ENCODE results near the gene DPY19L3.
"Not testable (repeated sequence)": the region's sequence is repeated elsewhere in the genome, so short reads cannot be mapped to it uniquely, and the experiment has no call there.

Gene DPY19L3, protein sequence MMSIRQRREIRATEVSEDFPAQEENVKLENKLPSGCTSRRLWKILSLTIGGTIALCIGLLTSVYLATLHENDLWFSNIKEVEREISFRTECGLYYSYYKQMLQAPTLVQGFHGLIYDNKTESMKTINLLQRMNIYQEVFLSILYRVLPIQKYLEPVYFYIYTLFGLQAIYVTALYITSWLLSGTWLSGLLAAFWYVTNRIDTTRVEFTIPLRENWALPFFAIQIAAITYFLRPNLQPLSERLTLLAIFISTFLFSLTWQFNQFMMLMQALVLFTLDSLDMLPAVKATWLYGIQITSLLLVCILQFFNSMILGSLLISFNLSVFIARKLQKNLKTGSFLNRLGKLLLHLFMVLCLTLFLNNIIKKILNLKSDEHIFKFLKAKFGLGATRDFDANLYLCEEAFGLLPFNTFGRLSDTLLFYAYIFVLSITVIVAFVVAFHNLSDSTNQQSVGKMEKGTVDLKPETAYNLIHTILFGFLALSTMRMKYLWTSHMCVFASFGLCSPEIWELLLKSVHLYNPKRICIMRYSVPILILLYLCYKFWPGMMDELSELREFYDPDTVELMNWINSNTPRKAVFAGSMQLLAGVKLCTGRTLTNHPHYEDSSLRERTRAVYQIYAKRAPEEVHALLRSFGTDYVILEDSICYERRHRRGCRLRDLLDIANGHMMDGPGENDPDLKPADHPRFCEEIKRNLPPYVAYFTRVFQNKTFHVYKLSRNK

DNA sequence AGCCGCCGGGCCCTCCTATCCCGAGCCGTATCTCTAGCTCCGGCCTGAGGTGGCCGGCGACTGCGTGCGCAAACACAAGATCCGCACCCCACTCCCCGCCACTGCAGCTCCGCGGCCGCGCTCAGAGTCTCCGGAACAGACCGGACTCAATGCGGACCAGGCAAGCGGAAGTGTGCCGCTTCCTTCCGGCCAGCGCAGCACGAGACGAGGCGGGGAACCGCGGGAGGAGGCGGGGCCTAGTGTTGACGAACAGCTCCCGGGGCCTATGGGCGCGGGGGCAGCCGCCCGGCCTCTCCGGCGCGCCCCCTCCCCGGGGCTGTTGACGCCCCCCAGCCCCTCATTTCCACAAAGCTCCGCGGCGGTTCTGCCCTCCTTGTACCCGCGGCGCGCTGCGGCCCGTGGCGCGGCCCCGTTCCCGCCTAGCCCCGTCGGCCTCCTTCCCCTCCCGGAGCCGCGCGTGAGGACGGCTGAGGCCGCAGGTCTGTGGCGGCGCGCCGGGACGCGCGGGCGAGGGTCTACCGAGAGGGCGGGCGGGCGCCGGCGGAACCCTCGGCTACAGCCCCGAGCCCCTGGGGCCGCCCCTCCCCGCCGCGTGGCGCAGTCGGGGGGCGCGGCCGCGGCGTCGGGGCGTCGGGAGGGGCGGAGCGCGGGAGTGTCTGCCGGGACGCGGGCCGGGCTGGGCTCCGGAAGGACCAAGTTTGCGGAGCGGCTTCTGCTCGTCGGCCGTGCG is at the start of gene DPY19L3:
Gene DPY19L3, plus strand, starts transcription at position 340 of the 730 bp plus-strand sequence. CDS start 2,484 bp downstream, outside the sequence.
- DNase-seq, result peak; percentile 88

DNA sequence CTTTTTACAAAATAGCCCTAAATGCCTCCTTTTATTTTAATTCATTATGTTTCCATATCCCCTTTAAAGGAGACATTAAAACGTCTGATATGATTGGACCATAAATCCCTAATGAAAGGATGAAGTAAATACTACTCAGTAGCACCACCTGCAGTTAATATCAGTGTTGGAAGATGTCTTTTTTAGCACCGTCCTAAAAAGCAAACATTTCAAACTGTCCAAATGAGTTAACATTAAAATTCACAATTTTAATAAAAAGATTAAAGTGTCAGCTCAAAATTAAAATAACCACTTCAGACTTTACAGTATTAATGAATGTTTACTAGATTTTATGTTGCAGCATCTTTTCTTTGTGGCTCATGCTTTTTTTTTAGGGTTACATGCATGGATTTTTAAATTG is 47.9 kb upstream of the DPY19L3 start:
- DNase-seq, result no peak

DNA sequence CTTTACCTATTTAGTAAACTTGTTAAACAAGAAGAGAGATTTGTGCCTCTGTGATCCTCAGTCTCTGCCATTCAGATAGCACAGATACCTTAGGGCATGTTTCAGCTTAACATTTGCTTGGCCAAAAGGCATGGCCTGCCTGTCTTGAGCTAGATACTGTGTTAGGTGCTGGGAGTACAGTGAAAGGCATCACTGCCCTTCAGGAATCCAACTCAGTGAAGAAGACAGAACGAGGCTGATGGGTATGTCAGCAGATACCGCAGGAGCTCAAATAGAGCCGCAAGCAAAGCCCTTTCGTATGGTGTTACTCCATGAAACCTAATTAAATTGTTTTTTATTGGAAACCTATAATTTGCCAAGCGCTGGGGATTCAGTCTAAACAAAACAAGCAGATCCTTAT is 47.2 kb upstream of the DPY19L3 start:
- DNase-seq, result no peak

DNA sequence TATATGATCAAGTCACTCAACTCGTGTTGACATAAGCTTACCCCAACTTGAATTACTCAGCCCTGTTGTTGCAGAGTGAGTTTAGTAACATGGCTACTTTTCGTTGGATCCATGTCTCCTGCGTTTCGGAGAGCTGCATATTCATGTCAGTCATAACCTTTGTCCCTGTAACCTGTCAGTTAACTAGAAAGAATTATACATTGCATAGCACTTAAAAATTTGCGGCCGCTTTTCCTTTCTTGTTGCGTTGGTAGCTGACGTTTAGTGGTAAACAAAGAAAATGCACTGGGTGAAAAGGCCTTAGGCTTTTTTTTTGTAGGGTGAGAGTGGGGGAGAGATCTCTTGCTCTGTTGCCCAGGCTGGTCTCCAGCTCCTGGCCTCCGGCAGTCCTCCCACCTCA is 46.0 kb upstream of the DPY19L3 start:
- no peak for DNase-seq

DNA sequence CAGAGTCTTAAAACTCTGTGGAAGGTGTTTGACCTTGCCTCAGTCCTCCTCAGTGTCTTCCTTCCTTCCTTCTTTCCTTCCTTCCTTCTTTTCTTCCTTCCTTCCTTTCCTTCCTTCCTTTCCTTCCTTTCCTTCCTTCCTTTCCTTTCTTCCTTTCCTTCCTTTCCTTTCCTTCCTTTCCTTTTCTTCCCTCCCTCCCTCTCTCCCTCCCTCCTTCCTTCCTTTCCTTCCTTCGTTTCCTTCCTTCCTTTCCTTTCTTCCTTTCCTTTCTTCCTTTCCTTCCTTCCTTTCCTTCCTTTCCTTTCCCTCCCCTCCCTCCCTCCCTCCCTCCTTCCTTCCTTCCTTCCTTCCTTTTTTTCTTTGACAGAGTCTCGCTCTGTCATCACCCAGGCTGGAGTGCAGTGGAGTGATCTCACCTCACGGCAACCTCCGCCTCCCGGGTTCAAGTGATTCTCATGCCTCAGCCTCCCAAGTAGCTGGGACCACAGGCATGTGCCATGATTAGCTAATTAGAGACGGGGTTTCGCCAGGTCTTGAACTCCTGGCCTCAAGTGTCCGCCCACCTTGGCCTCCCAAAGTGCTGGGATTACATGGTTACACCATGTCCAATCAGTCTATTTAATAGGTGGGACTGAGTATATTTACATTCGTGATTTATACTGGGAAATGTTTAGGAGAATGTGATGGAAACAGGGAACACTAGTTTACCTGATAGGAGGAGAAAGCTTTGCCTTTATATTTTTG is 43.8 kb upstream of the DPY19L3 start:
- no peak for DNase-seq

DNA sequence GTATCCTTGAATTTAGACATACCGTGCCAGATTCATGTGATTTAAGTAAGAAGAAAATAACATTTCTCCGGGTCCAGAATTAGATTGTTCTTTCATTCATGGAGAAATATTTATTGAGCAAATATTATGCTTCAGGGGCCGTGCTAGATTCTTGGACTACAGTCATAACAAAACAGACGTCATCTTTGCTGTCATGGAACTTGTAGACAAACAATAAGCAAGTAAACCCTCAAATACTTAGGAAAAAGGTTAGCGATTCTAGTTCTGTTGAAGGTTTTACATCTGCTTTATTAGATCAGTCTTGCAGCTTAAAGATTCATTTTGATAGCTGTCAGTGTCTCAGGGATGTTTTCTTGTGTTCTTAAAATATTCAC is 43.3 kb upstream of the DPY19L3 start:
- DNase-seq, result no peak

DNA sequence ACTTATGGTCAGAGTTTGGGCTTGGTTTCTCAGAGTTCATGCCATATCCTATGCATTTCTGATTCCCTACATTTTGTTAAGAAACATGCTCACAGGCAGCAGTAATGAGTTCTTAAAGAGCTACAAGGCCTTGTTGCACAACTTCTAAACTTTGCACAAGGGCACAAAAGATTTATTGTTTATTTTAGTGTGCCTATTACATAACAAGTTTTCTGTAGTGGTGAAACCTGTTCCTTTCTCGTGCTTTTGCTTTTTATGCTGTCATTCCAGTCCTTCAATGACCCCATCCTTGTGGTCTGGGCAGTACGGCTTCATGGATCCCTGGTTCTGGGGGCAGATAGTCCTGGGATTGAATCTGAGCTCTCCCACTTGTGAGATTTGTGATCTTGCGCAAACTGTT is 42.4 kb upstream of the DPY19L3 start:
- no peak for DNase-seq

DNA sequence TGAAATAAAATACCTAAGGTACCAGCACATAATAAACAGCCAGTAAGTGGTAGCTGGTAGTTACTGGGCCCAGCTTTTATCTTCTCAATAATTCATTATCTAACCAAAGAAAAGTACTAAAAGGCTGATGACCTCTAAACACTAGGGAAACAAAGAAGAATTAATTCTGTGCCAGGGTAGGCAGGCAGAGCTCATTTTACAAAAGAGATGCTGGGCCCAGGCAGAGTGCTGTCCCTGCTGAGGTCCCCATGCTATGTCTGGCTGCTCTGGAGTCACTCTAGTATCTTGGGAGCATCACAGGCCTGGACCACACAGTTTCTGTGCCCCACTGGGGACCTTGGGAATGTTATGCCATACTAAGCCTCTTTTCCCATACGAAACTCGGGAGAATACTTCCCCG is 41.9 kb upstream of the DPY19L3 start:
- no peak for DNase-seq

DNA sequence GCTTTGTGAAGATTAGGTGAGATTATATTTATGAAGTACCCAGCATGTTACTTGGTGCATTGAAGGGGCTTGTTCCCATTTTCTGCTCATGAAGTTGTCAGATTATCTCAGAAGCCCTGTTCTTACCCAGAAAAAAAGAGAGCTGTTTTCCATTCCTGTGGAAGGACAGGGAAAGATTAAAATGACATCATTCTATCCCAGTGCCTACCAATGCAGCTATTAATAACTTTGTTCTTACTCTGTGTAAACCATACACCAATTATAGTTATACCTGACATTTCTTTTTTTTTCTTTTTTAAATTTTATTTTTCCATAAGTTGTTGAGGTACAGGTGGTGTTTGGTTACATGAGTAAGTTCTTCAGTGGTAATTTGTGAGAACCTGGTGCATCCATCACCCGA is 41.5 kb upstream of the DPY19L3 start:
- DNase-seq, result no peak

DNA sequence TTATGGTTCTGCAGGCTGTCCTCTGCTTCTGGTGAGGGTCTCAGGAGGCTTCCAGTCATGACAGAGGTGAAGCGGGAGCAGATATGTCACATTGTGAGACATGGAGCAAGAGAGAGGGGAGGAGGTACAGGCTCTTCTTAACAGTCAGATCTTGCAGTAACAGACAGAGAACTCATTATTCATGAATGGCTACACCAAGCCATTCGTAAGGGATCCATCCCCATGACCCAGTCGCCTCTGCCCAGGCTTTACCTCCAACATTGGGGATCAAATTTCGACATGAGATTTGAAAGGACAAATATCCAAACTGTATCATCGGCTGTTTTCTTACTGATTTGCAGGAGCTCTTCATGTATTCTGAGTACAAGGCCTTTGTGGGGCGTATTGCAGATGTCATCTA is 38.5 kb upstream of the DPY19L3 start:
- DNase-seq, result no peak

DNA sequence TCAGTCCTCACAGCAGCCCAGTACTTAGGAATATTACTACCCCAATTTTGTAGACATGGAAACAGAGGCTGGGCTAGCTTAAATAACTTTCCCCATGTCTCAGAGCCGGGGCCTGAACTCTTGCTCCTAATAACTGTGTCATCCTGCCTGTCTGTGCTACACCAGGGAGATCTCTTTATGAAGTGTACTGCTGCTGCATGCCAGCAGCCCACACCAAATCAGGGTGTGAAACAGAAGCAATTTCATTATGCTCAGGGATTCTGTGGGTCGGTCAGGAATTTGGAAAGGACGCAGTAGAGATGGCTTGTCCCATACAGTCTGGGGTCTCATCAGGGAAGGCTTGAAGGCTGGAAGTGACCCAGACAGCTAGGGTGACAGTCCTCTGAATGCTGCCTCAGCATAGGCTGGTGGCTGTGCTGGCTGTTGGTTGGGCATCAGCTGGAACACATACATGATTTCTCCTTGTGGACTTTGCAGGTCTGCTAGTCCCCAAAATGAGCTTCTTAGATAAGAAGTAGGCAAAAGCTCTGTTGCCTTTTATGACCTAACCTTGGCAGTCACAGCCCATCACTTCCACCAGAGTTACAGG is 37.5 kb upstream of the DPY19L3 start:
- DNase-seq, result no peak

DNA sequence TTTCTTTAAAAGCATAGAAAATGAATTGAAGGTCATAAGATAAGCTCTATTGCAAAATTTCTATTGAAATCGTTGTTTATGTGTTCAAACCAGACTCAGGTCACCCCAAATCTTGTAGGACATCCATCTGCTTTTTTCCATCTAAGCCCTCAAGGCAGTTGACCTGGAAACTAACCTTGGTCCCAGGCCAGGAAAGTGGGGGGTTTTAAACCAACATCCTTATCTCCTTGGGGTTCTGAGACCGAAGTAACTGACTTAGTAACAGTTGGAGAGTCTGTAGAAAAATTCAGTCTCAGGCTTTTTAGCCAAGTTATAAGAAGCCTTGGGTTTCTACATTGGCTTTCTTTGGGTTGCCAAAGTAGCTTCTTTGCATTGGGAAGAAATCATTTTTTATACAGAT is 36.8 kb upstream of the DPY19L3 start:
- no peak for DNase-seq

DNA sequence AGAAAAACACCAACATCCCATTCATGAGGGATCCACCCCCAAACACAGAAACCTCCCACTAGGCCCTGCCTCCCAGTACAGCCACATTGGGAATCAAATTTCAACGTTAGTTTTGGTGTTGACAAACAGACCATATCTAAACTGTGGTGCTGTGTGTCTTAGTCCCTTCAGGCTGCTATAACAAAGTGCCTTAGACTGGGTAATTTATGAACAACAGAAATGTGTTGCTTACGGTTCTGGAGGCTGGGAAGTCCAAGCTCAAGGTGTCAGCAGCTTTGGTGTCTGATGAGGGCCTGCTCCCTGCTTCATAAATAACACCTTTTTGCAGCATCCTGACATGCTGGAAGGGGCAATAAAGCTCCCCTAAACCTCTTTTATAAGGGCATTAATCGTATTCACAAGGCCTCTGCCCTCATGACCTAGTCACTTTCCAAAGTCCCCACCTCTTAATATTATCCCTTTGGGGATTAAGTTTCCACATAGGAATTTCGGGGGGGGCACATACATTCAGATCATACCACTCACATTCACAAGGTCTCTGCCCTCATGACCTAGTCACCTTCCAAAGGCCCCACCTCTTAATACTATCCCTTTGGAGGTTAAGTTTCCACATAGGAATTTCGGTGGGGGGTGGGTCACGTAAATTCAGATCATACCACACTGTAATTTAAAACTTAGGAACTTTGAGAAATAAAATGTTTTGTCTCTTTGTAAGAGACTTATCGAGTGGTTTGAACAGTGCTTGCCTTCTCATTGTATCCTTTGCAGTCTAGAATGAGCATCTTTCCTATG is 32.6 kb upstream of the DPY19L3 start:
- no peak for DNase-seq

DNA sequence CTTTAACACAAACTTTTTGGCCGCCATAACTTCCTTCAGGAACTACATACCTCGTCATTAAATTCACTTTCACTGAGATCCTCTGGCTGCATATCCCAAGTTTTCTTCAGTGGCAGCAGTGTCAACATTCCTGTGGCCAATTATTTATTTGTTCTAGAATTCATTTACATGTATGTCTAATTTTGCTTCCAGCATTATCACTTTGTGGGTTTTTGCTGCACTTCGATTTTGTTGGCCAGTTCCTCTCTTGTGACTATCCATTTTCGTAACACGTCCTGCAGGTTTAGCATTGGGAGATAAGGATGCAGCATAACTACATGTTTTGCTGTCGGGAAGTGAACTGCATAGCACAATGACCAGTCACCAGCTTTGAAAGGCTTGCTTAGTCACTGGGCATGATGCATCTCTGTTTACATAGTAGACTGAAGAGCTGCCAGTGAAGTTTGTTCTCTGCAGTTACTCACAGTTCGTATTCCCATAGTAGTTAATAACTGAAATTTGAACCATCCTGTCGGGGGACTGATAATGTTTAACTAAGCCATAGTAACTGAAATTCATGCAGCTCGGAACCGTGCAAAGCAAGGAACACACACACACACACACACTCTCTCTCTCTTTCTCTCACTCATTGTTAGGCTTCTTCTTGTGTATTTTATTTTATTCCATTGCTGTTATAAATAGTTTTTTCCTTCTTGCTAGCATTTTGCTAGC is 31.8 kb upstream of the DPY19L3 start:
- DNase-seq, result no peak

DNA sequence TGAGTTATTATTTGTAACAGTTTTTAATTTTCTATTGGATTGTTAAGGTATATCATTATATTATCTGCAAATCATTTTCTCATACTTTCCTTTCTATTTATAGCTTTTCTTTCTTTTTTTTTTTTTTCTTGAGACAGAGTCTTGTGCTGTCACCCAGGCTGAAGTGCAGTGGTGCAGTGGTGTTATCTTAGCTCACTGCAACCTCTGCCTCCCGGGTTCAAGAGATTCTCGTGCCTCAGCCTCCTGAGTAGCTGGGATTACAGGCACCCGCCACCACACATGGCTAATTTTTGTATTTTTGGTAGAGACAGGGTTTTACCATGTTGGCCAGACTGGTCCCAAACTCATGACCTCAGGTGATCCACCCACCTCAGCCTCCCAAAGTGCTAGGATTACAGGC is 31.2 kb upstream of the DPY19L3 start:
- not testable (repeated sequence) for DNase-seq

DNA sequence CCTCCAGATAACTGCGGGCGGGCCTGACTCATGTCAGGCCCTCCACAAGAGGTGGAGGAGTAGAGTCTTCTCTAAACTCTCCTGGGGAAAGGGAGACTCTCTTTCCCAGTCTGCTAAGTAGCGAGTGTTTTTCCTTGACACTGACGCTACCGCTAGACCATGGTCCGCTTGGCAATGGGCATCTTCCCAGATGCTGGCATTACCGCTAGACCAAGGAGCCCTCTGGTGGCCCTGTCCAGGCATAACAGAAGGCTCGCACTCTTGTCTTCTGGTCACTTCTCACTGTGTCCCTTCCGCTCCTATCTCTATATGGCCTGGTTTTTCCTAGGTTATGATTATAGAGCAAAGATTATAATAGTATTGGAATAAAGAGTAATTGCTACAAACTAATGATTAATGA is 28.5 kb upstream of the DPY19L3 start:
- DNase-seq, result not testable (repeated sequence)

DNA sequence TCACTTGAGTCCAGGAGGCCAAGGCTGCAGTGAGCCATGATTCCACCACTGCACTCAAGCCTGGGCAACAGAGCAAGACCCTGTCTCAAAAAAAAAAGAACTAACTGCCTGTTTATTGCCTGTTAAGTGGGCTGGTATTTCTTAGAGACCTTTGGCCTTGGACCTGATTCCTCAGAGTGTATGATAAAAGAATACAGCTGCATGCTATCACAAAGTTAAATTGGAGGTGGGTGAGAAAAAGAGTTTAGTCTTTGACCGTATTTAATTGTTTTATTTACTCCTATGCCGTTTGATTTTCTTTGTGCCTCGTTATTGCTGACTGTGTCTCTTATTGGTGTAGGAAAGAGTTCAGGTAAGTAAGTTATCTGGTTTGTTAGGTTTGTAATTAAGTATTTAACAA is 25.3 kb upstream of the DPY19L3 start:
- DNase-seq, result no peak

DNA sequence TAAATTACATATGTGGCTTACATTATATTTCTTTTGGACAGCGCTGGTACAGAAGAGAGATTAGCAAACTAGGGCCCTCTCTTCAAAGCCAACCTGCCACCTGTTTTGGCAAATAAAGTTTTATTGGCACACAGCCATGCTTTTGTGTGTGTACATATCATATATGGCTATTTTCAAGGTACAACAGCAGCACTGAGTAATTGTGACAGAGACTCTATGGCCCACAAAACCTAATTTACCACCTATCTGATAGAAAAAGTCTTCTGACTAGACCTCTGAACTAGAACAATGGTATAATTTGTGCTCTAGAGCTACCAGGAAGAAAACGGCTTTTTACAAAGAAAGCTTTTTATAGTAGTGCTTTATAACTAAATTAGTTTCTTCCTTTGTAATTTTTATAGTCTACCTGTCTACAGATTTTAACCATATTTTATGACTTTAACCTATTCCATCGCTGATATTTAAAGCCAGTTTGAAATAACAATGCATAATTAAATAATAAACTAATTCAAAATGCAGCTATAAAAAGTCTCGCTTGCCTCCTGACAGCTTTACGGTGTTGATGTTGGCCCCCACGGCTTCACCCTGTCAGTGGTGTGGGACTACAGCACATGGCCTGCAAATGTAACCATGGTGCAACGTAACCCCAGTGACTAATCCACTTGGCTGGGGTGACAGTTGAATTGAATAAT is 17.7 kb upstream of the DPY19L3 start:
- no peak for DNase-seq

DNA sequence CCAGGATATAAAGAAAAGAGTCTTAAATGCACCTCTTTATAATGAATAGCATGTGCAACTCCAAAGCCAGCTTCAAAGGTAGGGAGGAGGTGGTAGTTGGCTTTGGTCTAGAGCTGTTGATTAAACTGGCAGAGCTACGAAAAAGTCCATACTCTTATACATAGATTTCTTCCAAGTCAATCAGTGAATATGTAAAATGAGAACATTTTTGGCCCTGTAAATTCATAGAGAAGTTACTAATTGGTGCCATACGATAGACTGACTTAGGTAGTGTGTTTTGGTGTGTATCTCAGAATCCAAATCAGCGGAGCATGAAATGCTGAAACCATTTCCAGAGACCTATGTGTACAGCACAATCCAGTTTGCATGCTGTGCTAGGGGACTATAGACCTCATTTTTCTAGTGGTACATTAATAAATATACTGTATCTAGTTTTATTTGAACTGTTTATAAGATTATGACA is 17.1 kb upstream of the DPY19L3 start:
- no peak for DNase-seq

DNA sequence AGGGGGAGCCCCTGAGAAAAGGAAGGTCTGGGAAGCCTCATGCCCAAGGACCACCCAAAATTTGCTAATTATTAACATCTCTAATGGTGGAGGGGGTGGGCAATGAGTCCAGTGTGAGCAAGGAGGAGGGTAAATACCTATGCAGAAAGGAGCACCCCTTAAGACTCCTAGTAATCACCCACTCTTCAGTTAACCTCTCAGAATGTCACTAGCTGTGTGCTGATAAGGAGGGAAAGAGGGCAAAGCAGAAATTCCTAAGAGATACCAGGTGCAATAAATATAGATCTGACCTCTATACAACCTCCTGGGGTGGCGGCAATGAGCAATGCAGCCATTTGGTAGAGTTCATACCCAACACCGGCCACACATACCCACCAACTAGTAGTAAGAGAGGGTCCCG is 12.7 kb upstream of the DPY19L3 start:
- DNase-seq, result no peak

Data from NCI-H1092 (cell line).